Measurements from ENCODE around the gene CERK. TPM values are rescaled to one million over a fixed set of nuclear protein-coding genes. Genes with fewer than 3 reads are reported as not detected.

The CERK gene
- total RNA-seq, 2 donors from 2014 or later = 35.4 to 39.9 TPM

DNA sequence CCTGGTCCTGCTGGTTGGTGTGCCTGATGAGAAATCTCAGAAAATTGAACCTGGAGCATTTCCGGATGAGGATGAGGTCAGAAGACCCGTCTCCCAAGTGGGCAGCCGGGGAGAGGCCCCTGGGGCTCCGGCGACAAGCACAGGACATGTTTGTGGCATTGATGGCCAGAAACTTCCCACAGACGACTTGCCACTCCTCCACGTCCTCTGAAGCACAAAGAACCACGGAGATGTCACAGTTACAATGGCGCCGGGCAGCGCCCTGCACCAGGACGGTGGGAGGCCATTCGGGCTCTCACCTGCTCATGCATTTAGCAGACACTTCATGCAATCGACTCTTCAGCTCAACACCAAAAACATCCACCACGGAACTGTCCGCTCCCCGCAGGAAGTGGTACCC, 46.5 kb downstream of the CERK start:
- intact Hi-C loops (cut with DNase I, micrococcal nuclease) = no loop called here
- no peak for ATAC-seq
- DNase-seq = no peak

DNA sequence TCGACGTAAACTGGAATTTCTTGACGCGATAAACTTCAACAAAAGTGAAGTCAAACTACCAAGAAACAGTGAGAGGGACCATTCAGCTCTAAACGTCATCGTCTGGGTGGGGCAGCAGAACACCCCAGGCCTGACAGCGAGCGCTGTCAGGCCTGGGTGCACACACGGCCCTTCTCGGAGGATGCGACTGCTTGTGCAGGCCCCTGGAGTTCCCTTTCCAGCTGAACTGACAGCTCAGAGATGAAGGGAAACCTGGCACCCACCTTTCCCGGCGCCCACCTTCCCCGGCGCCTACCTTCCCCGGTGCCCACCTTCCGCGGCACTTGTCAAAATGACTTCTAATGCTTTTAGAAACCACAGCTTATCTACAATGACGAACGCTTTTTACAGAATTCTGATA, 47.9 kb downstream of the CERK start:
- no peak for ATAC-seq
- intact Hi-C loops (cut with DNase I, micrococcal nuclease) = no loop called here
- DNase-seq = no peak

DNA sequence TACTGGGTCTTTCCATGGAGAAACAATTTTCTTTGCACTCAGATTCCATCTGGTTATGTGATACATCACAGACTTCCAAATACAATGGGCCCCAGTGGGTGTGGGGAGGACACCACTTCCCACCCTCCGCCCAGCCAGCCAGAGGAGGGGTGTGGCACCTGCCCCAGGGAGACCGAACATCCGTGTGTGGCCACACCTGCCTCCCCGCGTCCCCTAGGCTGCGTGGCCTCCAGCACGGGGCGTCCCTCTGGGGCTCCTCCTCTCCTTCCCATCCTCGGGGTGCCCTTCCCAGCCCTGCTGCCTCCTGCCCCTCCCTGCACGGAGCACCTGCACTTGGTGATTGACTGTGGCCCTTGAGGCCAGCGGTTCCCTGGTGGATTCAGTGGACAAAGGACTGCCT, 49.1 kb downstream of the CERK start:
- intact Hi-C loops (cut with DNase I, micrococcal nuclease) = no loop called here
- ATAC-seq (peak; percentile 64), DNase-seq (peak; percentile 72 to 81)

DNA sequence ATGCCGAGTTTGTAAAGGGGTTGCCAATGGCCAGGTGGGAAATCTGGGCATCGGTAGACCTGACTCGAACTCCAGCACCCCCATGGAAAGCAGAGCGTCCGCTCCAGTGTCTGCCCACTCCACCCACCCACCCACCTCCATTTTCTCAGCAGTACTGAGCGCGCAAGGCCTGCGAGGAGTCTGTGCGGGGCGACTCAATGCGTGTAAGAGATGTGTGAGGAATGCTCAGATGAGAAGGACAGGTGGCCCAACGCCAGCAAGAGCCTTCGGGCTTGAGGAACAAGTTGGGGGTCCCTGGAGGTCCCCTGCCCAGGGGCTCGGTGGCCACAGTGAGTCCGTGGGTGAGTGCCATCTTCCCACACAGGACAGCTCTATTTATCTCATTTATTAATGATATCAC, 50.6 kb downstream of the CERK start:
- no peak for ATAC-seq
- intact Hi-C loops (cut with DNase I, micrococcal nuclease) = no loop called here
- no peak for DNase-seq

DNA sequence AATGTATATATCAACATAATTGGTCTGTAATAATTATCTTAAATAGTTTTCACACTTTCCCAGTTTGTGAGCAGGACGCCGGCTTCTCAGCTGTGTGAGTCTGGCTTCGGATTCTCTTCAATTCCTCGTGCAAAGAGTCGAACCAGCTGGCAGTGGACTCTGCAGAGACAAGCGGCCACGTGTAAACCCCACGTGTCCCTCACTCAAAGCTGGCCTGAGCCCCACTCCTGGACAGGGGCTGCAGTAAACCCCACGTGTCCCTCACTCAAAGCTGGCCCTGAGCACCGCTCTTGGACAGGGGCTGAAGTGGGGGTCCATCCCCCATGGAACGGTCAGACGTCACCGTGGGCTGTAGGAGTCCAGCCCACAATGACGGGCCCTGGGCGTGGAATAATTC, 51.0 kb downstream of the CERK start:
- DNase-seq (no peak), ATAC-seq (no peak)
- intact Hi-C loops (cut with DNase I, micrococcal nuclease) = no loop called here

DNA sequence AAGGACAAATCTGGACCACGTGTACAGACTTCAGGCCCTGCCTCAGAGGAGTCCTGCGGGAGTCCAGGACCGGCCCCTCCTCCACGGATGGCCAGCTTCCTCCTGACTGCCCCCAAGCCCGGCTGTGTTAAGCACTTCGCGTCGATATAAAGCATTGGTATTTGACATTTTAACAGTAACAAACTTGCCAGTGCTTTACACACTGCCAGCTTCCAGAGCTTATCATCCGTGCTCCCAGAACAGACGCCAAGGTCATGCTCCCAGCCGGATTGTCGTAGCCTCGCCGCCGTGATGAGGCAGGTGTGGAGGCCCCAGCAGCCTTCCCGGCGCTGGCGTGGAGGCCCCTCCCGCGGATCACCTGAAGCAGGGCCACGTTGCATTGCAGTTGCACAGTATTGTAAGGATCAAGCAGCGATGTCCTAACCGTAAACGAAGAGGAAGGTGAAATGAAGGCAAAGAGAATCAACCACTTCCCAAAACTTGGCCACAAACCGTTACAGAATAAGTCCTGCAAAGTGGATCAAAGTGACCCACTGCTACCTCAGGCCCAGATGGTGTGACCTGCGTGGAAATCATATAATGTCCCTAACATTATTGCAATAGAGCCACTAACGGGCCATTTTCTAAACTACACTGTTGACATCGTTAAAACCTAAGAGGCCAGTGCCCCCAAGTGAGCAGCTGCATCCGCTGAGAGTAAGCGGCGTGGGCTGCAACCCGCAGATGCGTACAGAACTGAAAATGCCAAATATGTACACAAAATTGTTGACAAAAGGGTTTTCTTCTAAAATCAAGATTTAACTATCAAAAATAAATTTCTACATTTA, 51.6 kb downstream of the CERK start:
- ATAC-seq = peak; percentile 17
- no peak for DNase-seq
- intact Hi-C loops (cut with DNase I, micrococcal nuclease) = no loop called here

DNA sequence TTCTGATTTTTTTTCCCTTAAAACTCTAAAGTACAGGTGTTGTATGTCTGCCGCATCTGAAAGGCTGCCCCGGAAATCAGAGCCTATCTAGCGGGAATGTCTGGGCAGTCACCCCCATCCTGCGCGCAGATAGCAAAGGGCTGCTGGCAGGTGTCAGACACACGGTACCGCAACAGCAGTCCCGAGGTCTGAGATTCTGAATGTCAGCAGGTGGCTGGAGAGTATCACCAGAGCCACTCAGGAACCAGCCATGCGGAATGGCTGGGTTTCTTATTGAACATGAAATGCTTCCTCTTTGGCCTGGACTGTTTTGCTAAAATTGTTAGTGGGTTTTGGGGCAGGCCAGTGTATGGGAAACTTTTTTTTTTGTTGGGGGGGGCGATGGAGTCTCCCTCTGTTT, 53.3 kb downstream of the CERK start:
- DNase-seq (no peak), ATAC-seq (peak; percentile 5)
- intact Hi-C loops (cut with DNase I, micrococcal nuclease) = no loop called here

DNA sequence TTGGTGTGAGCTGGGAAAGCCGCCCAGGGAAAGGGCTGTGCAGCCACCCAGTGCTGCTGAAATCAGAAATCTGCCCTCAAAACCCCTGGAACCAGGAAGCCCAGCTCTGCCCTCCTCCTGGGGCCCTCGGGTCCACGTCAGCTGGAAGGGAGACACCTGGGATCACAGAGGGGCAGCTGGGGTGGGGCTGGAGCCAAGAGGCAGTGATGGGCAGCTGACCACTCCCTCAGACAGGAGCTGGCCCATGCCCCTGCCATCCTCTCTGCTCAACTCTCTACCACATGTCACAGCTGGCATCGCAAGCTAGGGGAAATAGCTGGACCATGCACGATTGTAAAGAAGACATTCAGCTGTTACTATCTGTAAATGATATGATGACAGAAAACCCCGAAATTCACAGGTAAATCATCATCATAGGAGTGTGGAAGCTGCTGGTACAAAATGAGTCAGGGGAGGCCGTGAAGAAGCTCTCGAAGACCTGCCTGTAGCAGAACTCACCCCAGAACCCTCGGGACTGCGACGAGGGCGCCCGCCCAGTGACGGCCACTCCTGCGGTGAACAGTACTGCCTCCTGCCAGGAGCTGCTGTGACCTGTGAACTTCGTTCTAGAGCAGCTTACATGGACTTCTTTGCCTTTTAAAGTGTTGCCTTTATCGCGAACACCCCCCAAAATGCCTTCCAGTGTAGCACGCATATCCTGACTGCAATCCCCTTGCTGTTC, 55.9 kb downstream of the CERK start:
- intact Hi-C loops (cut with DNase I, micrococcal nuclease) = no loop called here
- ATAC-seq (no peak), DNase-seq (no peak)

DNA sequence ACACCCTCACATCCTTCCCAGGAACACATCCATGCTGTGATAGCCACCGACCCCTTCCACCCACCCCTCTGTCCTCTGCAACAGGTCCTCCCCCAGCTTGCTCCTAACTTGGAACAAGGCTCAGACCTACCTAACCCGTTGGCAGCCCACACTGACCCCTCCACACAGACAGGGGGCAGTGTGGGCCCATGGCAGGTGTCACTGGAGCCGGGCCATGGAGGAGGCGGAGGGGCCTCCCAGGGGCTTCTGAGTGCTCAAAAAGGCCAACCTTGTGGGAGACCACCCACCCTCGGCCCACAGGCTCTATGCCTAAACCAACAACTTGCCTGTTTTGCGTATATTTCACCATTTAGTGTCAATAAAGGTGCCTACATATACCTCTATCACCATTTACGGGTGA, 57.0 kb downstream of the CERK start:
- intact Hi-C loops (cut with DNase I, micrococcal nuclease) = no loop called here
- no peak for DNase-seq
- no peak for ATAC-seq

DNA sequence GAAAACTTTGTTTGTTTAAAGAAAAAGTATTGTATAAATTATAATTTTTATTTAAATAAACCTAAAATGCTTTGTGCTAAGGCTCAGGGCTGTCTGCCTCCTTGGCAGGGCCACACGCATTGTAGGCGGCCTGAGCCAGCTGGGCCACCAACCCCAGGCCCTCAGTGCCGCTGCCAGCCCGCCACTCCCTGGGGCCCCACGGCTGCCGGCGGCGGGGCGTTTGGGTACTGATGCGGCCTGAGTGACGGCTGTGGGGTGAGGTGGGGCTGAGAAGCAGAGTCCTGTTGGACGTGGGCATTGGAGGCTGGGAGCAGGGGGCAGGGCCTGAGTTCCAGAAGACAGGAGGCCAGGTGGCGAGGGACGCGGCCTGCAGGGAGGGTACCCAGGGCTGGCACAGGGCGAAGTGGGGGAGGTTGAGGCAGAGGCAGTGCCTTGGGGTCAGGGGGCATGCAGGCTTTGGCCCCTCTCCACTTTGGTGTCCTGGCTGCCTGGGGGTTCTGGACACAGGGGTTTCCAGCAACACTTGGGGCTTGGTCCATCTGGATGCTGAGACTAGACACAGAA, 58.3 kb downstream of the CERK start:
- intact Hi-C loops (cut with DNase I, micrococcal nuclease) = no loop called here
- no peak for DNase-seq
- ATAC-seq = no peak

DNA sequence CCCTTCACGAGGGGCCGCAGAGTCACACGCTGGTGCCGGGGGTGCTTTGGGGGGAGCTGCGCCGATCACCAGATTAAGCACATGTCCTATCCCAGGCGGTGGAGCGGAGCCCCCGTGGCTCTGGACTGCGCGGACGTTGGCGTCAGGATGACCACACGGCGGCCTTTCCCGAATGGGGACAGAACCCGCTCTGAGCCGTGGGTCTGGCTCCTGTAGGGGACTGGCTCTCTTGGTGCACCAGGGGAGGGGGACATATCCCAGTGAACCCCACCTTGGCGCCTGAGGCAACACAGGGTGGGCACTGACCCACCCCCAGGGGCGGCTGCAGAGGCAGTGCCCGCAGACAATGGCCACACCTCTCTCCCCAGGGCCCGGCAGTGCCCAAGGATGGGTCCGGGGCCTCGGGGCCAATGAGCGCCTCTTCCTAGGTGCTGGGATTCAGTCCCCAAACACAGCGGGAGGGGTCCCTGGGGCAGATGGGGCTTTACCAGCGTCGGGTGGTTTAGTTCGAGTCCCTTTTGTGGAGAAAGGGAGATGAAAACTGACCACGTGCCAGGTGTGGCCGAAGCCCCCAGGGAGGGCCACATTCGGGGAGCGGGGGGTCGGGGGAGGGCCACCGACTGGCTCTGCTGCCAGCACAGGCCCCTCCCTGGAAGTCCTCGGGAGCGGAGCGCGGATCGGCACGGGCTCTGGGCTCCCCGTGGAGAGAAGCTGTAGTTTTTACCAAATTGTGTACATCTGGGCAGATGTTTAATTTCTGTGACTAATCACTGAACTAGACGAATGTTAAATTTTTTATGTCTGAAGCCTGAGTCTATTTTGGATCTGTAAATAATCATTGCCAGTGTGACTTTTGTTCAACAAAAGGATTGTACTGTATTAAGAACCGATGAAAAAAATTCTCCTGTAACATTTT, 59.0 kb downstream of the CERK start:
- intact Hi-C loops (cut with DNase I, micrococcal nuclease) = no loop called here
- DNase-seq (no peak), ATAC-seq (no peak)

DNA sequence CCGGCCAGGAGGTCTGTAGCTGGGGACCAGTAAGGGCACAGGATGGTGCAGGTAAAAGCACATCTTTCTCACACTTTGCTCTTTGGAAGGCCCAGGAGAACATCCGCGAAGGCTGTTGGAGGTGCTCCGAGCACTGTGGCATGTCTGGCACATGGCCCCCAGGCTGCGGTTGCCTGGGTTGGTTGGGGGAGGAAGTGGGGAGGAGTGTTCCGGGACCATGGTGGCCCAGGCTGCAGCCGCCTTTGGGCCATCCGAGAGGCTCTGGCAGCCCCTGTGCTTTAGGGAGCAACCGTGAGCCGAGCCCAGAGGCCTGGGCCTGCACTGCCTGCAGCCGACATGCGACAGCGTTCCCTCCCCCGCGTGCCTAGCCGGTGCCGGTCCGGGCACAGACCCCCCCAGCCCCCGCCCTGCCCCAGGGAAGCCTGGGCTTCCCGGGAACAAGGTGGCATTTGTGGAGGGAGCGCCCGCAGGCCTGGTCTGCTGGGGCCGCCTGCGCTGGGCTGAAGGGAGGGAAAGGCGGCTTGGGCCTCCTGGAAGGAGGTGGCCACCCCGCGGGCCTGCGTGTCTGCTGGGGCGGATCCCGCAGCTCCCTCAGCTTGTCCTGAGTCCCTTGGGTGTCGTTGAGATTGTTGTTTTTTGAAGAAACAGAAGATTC, 59.9 kb downstream of the CERK start:
- no peak for ATAC-seq
- intact Hi-C loops (cut with DNase I, micrococcal nuclease) = no loop called here
- no peak for DNase-seq

DNA sequence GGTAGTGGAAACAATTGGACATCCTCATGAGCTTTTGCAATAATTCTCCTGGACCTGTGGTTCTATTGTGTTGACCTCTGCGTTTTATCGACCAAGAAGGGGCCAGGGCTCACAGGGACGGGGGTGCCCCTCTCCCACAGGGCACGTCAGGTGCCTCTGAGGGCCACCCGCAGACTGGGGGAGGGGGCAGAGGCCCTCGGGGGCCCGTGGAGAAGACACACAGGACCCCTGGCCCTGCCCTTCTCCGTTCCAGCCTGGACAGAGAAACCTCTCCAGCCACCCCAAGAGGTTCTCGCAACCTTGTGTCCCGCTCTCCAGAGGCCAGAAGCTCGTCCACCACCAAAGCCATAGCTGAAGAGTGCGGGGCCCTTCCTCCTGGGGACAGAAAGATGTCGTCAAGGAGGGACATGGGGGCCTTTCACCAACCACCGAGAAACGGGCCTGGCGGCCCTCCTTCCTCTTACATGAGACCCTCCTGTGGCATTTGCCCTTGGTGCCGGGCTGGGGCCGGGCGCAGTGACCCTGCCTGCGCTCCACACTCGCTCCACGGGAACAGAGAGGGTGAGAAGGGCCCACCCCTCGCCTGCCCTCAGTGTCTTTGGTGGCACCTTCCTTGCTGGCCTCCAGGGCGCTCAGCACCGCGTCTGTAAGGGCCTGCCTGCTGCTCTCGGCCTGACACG, 60.6 kb downstream of the CERK start:
- intact Hi-C loops (cut with DNase I, micrococcal nuclease) = no loop called here
- DNase-seq (no peak), ATAC-seq (no peak)

DNA sequence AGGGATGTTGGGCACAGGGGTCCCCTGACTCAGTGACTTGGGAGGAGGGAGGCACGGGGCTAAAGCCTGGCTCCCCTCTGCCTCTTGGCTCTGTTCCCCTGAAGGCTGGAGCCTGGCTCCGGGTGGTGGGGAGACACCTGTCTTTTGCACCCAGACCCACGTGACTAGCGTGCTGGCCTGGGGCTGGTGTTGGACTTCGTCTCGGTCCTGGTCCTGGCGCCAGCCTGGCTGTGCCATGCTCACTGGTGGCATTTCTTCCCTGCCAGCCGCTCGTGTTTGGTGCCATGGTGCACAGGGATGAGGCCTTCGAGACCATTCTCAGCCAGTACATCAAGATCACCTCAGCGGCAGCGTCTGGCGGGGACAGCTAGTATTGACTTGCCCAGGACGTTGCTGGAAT, 61.2 kb downstream of the CERK start:
- DNase-seq (no peak), ATAC-seq (no peak)
- intact Hi-C loops (cut with DNase I, micrococcal nuclease) = no loop called here

DNA sequence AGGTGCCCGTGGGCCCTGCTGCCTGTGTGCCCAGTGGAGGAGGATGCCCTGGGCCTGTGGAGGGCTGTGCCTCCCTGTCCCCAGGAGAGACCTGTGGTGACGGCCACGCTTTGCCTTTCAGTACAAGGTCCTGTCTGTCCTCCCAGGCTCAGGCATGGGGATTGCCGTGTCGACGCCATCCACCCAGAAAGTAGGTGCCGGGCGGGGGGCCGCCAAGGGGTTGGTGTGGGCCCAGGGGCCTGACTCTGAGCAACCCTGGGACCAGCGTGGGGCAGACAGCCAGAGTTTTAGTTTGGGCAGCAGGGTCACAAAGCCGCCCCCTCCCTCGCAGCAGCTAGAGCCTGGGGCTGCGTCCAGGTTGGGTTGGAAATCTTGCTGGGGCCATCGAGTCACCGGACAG, 61.6 kb downstream of the CERK start:
- ATAC-seq (no peak), DNase-seq (no peak)
- intact Hi-C loops (cut with DNase I, micrococcal nuclease) = no loop called here

DNA sequence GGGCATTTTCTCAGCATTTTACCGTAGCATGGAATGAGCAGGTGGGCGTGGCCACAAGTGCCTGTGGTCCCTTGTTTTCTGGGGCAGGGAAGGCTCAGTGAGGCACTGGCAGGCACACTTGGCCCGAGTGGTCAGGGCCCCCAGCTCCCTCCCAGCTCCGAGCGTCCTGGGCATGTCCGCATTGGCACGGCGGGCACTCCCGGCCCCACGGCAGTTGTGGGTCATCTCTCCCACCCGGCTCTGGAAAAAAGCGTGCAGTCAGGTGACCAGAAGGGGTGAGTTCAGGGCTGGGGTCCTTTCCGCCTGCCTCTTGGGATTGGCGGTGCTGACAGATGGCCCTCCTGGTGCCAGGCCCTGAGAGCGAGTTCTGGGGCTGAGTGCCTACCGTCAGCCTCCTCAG, 62.1 kb downstream of the CERK start:
- no peak for DNase-seq
- intact Hi-C loops (cut with DNase I, micrococcal nuclease) = no loop called here
- ATAC-seq = no peak

DNA sequence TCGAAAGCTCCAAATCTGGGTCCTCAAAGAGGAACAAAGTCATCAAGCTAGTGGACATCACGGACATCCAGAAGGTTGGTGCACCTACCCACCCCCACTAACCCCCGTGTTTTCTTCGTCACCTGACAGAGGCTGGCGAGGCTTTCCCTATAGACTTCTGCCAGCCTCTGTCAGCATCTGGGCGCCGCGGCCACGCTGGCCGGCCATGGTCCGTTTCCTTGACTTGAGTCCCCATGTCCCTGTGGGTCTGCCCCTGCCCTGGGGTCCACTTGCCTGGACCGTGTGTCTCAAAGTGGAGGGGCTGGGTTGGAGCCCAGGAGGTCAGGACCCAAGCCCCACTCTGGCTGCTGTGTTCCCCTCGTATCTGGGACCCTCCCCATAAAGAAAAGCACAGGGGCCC, 62.6 kb downstream of the CERK start:
- ATAC-seq (no peak), DNase-seq (no peak)
- intact Hi-C loops (cut with DNase I, micrococcal nuclease) = no loop called here

DNA sequence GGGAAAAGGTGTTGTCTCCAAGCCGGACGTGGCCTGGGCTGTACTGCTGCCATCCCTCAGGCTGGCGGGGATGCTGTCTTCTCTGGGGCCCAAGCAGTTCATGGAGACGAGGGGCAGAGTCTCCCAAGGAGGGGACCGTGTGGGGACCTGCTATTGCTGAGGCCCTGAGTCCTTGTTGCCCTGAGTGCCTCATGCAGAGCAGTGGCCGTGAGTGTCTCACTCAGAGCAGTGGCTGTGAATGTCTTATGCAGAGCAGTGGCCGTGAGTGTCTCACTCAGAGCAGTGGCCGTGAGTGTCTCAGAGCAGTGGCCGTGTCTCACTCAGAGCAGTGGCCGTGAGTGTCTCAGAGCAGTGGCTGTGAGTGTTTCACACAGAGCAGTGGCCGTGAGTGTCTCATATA, 63.1 kb downstream of the CERK start:
- no peak for ATAC-seq
- DNase-seq = no peak
- intact Hi-C loops (cut with DNase I, micrococcal nuclease) = no loop called here

Data from left colon (tissue), 2 donors.